RWPE1 (cell line): ENCODE data around the gene HOXD8.
A peak's percentile ranks its signal among the peaks of the same experiment; 100 is the strongest.

Experiments used
- CTCF ChIA-PET: fragments of 350-600 bp; sonication (Branson Sonifier 250); formaldehyde crosslinking; extraction: SDS; loops from one replicate; lab custom pipeline; 2021; lab: Yijun Ruan, JAX
- POLR2A ChIA-PET: fragments of 400-600 bp; formaldehyde crosslinking; extraction: SDS; loops from one replicate; lab custom pipeline; 2020; ENCODE audit warnings: antibody characterized with exemption; ENCODE audit not compliant: low non-redundant PET; lab: Yijun Ruan, JAX
- DNase-seq: peaks from one replicate; pipeline ENCODE4 v3.0.0; 2012; ENCODE audit warnings: low spot score
- H3K27ac ChIP-seq: fragments of 450-650 bp; 2 replicates; pipeline ENCODE4 v1.5.1; 2017
- TF ChIP-seq, protein P1 (sequence below): fragments of 450-650 bp; conservative IDR thresholded peaks from 2 replicates; pipeline ENCODE4 v1.5.1; 2017; ENCODE audit warnings: low read depth, mild to moderate bottlenecking

HOXD8 gene

DNA sequence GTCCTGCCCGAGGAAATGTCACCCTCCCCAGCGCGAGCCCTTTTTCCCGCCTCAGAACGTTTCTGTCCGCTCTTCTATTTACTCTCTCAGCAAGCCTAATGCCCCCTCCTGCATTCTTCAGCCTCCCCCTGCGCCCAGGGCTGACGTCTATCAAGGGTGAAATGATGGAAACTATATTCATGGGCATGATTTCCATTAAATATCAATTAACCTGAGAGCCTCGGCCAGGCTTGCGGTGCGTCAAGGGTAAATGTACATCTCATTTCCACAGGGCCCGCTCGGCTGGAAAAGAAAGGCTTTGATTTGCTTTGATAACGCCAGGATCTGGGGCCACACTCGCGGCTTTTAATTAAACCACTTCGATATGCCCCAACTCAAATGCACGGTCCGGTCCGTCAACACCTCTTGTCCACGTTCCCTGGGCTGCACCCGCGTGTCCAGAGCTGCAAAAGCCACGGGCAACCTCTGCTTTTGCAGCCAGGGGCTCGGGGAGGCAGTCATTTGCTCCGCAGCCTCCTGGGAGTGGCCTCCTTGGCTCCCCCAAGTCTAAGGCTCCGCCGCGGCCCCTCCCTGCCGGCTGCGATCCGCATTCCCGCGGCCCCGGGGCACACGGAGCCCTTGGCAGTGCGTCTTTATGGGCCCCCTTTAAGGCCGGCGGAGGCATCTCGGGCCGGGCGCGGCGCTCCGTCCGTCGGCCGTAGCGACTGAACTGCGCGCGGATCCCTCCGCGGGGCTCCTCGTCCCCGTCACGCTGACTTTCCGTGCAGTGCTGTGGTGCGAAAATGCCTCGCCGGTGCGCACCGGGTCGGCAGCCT lies at the start of gene HOXD8:
TSS of gene HOXD8 (plus strand) at position 724 of the 815 bp plus-strand sequence. CDS start 662 bp downstream, outside the sequence.
- no peak for DNase-seq
- CTCF ChIA-PET, result interaction anchor here (3.2 kb wide), 1 partner anchor 523 kb away, joined by 42 read pairs; no protein-coding TSS in a partner anchor
- H3K27ac ChIP-seq, result peak within 1 kb of the TSS; percentile 93
- TF ChIP-seq, protein P1, sequence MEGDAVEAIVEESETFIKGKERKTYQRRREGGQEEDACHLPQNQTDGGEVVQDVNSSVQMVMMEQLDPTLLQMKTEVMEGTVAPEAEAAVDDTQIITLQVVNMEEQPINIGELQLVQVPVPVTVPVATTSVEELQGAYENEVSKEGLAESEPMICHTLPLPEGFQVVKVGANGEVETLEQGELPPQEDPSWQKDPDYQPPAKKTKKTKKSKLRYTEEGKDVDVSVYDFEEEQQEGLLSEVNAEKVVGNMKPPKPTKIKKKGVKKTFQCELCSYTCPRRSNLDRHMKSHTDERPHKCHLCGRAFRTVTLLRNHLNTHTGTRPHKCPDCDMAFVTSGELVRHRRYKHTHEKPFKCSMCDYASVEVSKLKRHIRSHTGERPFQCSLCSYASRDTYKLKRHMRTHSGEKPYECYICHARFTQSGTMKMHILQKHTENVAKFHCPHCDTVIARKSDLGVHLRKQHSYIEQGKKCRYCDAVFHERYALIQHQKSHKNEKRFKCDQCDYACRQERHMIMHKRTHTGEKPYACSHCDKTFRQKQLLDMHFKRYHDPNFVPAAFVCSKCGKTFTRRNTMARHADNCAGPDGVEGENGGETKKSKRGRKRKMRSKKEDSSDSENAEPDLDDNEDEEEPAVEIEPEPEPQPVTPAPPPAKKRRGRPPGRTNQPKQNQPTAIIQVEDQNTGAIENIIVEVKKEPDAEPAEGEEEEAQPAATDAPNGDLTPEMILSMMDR, result no peak
- POLR2A ChIA-PET, result no interaction called here

DNA sequence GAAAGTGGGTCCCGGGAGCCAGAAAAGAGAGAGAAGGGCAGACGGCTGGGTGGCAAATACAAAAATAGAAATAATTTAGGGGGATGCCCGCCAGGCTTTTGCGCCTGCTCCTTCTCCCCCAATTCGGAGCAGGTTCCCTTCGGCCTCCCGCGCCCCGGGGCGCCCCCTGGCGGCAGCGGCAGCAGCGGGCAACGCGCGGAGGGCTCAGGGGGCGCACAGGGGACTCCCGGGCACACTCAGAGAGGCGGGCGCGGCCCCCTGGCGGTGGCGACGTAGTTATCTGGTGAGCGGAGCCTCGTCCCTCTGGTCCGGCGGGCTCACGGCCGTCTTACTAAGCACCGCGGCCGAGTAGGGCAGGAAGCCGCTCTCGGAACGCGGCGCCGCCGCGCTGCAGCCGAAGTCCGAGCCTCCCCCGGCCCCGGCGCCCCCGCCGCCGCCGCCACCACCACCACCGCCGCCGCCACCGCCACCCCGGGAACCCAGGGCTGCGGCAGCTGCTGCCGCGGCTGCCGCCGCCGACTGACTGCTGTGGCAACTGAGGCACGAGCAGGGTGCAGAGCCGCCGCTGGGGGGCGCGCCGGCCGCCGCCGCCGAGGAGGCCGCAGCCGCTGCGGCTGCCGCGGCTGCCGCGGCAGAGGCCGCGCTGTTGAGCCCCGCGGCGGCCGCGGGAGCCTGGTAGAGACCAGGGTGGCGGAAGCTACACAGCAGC lies 49.5 kb upstream of the HOXD8 start:
- no peak overlapping the region for H3K27ac ChIP-seq
- TF ChIP-seq, protein P1, result peak; percentile 75
- ChIA-PET POLR2A (no interaction called here), CTCF (interaction anchor here (0.6 to 2.0 kb wide), 10 partner anchors 9 to 1120 kb away, joined by 3 to 16 read pairs (median 3); no protein-coding TSS in a partner anchor)
- DNase-seq, result peak; percentile 59

DNA sequence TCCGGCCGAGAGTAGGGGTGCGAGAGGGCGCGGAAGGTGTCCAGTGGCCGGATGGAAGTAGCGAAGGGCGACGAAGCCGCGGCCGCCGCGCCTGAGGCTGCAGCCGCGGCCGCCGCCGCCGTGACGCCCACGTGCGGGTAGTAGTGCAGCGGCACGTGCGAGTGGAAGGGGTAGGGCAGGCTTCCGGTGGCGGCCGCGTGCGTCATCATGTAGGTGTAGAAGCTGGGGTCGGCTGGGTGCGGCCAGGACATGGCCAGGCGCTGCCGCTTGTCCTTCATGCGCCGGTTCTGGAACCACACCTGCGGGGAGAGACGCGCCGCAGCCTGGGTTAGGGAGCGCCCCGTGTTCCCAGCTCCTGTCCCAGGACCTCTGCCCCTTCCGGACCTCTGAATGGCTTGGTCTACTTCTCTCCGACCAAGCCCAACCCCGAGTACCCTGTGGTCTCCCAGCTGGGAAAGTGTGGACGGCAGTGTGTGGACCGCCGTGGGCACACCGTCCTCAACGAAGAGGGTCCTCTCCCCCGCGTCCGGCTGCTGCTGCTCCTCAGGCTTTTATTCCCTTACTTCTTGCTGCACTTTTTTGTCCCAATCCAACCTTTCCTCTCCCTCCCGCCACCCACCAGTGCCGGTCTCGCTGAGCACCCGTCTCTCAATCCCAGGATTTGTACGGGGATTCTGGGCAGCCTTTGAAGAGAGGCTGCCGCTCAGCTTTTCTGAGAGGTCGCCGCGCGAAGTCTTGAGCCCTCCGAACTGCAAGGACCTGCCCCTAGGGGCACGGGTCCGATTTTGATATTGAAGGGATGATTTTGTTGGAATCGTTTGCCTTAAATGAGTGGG lies 48.7 kb upstream of the HOXD8 start:
- TF ChIP-seq, protein P1, result no peak
- no peak overlapping the region for H3K27ac ChIP-seq
- CTCF ChIA-PET, result interaction anchor here (0.6 to 2.0 kb wide), 7 partner anchors 16 to 1119 kb away, joined by 3 to 16 read pairs (median 4); no protein-coding TSS in a partner anchor
- POLR2A ChIA-PET, result no interaction called here
- DNase-seq, result peak; percentile 43

DNA sequence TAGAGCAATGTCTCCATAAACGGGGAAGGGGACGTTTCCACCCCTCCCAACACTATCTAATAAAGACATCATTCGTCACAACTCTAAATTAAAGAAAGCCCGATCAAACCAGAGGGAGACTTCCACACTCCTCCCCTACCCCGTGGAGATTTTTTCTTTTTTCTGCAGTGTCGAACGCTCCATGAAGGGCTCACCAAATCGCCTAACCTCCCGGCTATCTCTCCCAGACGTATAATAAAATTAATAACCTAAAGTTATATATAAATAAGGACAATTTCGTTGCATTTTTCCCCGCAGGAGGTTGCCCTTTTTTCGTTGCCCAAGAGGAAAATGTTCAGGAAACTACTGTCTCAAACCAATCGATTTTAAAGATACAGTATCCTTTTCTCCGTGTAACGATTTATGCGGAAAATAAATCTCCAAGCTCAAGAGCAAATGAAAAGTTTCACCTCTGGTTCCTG lies 48.1 kb upstream of the HOXD8 start:
- CTCF ChIA-PET, result interaction anchor here (1.0 kb wide), 1 partner anchor 16 kb away, joined by 8 read pairs; no protein-coding TSS in a partner anchor
- TF ChIP-seq, protein P1, result no peak
- no peak for DNase-seq
- POLR2A ChIA-PET, result no interaction called here
- H3K27ac ChIP-seq, result no peak overlapping the region

DNA sequence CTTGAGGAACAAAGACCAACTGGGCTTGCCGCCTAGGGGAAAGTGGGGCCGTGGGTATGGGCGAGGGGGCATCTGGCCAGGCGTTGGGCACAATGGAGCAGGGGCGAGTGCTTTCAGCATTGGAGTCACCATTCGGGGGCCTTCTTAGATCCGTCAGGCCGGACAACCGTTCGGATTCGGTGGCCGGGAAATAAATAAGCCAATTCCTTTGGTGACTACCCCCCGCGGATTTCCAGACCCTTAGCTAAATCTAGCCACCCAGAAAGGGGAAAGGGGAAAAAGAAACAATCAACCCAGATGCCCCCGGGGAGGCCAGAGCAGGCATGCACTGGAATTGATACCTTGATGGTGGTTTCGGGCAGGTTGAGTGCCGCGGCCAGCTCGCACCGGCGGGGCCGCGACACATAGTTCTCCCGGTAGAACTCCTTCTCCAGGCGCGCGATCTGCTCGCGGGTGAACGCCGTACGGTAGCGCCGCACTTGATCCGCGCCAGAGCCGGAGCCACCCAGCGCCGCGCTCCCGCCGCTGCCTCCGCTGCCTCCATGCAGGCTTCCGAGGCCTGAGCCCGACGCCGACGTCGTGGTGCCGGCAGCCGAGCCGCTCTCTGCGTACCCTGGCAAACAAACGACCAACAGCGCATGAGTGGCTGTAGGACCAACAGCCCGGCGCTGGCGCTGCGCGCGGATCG lies 47.5 kb upstream of the HOXD8 start:
- no peak for DNase-seq
- ChIA-PET CTCF (interaction anchor here (1.0 kb wide), 1 partner anchor 15 kb away, joined by 8 read pairs; no protein-coding TSS in a partner anchor), POLR2A (no interaction called here)
- H3K27ac ChIP-seq, result no peak overlapping the region
- TF ChIP-seq, protein P1, result no peak
